ENCODE results near the gene HID1. TPM values are rescaled to one million over a fixed set of nuclear protein-coding genes. Genes with fewer than 3 reads are reported as not detected.
A peak's percentile ranks its signal among the peaks of the same experiment; 100 is the strongest.

Gene HID1
- total and polyA plus RNA-seq, 9 of the 15 experiments (the other 6 are each of a cell fraction or from before 2014, with no cell fraction given), result 0.14 to 2.1 (median 0.54) TPM; not detected in 2

GRCh38 chr17:75012346-75013091, 40.0 kb upstream of the HID1 start, which contains the start of gene MRPL58 (continued):
- TF ChIP-seq, protein P1, sequence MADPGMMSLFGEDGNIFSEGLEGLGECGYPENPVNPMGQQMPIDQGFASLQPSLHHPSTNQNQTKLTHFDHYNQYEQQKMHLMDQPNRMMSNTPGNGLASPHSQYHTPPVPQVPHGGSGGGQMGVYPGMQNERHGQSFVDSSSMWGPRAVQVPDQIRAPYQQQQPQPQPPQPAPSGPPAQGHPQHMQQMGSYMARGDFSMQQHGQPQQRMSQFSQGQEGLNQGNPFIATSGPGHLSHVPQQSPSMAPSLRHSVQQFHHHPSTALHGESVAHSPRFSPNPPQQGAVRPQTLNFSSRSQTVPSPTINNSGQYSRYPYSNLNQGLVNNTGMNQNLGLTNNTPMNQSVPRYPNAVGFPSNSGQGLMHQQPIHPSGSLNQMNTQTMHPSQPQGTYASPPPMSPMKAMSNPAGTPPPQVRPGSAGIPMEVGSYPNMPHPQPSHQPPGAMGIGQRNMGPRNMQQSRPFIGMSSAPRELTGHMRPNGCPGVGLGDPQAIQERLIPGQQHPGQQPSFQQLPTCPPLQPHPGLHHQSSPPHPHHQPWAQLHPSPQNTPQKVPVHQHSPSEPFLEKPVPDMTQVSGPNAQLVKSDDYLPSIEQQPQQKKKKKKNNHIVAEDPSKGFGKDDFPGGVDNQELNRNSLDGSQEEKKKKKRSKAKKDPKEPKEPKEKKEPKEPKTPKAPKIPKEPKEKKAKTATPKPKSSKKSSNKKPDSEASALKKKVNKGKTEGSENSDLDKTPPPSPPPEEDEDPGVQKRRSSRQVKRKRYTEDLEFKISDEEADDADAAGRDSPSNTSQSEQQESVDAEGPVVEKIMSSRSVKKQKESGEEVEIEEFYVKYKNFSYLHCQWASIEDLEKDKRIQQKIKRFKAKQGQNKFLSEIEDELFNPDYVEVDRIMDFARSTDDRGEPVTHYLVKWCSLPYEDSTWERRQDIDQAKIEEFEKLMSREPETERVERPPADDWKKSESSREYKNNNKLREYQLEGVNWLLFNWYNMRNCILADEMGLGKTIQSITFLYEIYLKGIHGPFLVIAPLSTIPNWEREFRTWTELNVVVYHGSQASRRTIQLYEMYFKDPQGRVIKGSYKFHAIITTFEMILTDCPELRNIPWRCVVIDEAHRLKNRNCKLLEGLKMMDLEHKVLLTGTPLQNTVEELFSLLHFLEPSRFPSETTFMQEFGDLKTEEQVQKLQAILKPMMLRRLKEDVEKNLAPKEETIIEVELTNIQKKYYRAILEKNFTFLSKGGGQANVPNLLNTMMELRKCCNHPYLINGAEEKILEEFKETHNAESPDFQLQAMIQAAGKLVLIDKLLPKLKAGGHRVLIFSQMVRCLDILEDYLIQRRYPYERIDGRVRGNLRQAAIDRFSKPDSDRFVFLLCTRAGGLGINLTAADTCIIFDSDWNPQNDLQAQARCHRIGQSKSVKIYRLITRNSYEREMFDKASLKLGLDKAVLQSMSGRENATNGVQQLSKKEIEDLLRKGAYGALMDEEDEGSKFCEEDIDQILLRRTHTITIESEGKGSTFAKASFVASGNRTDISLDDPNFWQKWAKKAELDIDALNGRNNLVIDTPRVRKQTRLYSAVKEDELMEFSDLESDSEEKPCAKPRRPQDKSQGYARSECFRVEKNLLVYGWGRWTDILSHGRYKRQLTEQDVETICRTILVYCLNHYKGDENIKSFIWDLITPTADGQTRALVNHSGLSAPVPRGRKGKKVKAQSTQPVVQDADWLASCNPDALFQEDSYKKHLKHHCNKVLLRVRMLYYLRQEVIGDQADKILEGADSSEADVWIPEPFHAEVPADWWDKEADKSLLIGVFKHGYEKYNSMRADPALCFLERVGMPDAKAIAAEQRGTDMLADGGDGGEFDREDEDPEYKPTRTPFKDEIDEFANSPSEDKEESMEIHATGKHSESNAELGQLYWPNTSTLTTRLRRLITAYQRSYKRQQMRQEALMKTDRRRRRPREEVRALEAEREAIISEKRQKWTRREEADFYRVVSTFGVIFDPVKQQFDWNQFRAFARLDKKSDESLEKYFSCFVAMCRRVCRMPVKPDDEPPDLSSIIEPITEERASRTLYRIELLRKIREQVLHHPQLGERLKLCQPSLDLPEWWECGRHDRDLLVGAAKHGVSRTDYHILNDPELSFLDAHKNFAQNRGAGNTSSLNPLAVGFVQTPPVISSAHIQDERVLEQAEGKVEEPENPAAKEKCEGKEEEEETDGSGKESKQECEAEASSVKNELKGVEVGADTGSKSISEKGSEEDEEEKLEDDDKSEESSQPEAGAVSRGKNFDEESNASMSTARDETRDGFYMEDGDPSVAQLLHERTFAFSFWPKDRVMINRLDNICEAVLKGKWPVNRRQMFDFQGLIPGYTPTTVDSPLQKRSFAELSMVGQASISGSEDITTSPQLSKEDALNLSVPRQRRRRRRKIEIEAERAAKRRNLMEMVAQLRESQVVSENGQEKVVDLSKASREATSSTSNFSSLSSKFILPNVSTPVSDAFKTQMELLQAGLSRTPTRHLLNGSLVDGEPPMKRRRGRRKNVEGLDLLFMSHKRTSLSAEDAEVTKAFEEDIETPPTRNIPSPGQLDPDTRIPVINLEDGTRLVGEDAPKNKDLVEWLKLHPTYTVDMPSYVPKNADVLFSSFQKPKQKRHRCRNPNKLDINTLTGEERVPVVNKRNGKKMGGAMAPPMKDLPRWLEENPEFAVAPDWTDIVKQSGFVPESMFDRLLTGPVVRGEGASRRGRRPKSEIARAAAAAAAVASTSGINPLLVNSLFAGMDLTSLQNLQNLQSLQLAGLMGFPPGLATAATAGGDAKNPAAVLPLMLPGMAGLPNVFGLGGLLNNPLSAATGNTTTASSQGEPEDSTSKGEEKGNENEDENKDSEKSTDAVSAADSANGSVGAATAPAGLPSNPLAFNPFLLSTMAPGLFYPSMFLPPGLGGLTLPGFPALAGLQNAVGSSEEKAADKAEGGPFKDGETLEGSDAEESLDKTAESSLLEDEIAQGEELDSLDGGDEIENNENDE (IDR thresholded peaks at IDR 0.05; ENCODE audit: low read depth, low read length), result no peak
- no peak for TF ChIP-seq SLC30A9 (CRISPR knock-in tag; IDR thresholded peaks at IDR 0.05)
- no peak for TF ChIP-seq XRCC3 (IDR thresholded peaks at IDR 0.05)
- peak; percentile 81 for TF ChIP-seq NR2C1 (IDR thresholded peaks at IDR 0.05)
- peak; percentile 93 for TF ChIP-seq NR2C1 (tag; IDR thresholded peaks at IDR 0.05)
- TF ChIP-seq RBFOX2 (IDR thresholded peaks at IDR 0.05; ENCODE audit: low read depth, low read length), result peak; percentile 98
- TF ChIP-seq SETDB1 (IDR thresholded peaks at IDR 0.05; ENCODE audit: low read length), result no peak
- TF ChIP-seq ZKSCAN1 (IDR thresholded peaks at IDR 0.05; ENCODE audit: low read depth, low read length), result peak; percentile 81; the same call in 1 of the 2 replicates
- TF ChIP-seq HMG20A (CRISPR knock-in tag; conservative IDR thresholded peaks at IDR 0.05), result no peak
- no peak; the same call in 1 of the 2 replicates for TF ChIP-seq STAT6 (CRISPR knock-in tag; IDR thresholded peaks at IDR 0.05)
- TF ChIP-seq KLF10 (CRISPR knock-in tag; IDR thresholded peaks at IDR 0.05), result no peak
- TF ChIP-seq ARID2 (IDR thresholded peaks at IDR 0.05), result no peak
